GM12874 (cell line): ENCODE measurements around the gene KRCC1.

Experiments
- TF ChIP-seq, protein P1 (sequence below): IDR thresholded peaks from 2 replicates; pipeline ENCODE4 v1.5.1; 2011; ENCODE audit warnings: low read depth, mild to moderate bottlenecking, control low read depth, low read length, moderate library complexity; ENCODE audit not compliant: insufficient read depth

KRCC1 gene

DNA sequence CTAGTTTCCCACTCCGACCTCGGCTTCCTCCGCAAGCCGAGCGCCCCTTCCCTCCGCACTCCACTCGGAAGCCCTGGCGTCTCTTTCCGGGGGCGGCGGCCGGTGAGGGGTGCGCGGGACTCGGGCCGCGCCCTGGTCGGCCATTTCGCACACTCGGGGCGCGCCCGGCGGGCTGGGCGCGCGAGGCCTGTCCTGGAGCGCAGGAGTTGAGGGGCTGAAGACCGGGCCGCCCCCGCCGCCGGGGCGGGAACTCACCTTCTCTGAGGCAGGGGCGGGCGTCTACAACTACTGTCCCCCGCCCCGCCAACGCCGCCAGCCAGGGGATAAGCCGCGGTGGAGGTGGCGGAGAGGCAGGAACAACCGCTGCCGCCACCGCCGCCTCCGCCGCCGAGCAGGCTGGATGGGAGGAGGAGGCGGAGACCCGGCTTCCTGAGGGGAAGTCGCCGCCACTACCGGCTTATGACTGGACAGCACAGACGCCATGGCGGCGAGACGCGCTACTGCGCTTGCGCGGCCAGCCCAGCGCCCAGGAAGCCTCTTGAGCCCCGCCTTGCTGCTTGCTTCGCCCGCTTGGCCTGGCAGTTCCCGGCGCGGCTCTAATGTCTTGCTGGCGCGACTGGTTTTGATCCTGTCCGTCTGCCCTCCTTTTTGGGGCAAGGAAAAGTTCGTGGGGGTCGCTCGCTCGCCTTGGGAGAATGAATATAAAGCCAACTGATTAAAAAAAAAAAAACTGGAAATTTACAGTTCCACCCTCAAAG lies at the start of gene KRCC1:
KRCC1 (minus strand) TSS at position 413 of the 758 bp plus-strand sequence. CDS start 27,220 bp downstream, outside the sequence.
- TF ChIP-seq, protein P1, sequence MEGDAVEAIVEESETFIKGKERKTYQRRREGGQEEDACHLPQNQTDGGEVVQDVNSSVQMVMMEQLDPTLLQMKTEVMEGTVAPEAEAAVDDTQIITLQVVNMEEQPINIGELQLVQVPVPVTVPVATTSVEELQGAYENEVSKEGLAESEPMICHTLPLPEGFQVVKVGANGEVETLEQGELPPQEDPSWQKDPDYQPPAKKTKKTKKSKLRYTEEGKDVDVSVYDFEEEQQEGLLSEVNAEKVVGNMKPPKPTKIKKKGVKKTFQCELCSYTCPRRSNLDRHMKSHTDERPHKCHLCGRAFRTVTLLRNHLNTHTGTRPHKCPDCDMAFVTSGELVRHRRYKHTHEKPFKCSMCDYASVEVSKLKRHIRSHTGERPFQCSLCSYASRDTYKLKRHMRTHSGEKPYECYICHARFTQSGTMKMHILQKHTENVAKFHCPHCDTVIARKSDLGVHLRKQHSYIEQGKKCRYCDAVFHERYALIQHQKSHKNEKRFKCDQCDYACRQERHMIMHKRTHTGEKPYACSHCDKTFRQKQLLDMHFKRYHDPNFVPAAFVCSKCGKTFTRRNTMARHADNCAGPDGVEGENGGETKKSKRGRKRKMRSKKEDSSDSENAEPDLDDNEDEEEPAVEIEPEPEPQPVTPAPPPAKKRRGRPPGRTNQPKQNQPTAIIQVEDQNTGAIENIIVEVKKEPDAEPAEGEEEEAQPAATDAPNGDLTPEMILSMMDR, result no peak

DNA sequence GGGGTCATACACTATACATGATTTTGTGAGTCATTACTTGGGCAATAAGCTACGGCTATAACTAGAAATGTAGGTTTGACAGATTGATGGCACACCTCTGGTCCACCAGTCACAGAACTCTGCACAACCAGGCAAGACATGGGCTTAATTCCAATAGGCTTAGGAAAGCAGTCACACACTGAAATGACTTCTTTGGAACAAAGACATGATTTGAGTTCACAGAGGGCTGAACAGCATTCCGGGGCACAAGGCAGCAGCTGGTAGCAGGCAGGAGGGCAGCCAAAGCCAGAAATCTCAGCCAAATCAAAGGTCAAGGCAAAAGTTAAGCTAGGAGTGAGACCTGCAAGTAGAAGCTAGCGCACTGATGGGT lies 44.9 kb upstream of the KRCC1 start:
- TF ChIP-seq, protein P1, result no peak

GRCh38 chr2:88099798-88100488 lies 44.4 kb upstream of the KRCC1 start:
- TF ChIP-seq, protein P1, result no peak

DNA sequence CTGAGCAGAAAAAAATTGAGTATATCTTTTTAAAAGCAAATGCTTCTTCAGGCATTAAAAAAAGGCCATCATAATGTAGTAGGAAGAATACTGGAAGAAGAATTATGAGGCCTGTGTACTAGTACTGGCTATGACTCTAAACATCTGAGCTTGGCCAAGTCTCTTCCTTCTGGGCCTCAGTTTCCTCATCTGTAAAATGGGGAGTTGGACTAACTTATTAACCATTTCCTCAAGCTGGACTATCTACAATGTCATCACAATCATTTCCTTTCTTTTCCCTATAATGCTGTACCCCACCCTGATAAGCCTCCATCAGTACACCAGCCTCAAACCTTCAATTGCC lies 42.9 kb upstream of the KRCC1 start:
- TF ChIP-seq, protein P1, result no peak

DNA sequence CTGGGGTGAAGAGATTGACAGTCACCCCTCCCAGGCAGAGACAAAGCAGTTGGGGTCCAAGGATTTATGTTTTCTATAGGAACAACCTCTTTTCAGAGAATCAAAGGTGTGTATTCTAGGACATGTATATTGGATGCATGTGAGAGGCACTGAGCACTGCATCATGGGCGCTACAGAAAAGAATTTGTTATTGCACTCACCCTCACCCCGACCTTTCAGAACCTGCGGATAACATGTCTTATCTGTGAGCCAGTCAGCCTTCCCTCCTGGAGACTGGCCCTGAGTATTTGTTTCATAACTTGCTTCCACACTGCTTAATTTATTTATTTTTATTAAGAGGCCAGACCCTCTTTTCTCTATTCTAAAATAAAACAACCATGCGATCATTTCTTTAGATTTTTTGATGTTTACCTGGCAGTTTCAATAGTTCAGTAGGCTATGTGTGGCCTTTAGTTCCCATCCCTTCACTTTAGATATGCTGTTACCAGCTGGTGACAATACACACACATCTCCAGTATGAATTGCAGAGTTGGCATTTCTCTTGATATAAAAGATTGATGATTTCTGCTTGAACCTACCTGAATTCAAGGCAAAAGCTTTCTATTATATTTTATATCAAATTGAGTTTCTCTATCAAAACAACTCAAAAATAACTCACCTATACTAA lies 42.4 kb upstream of the KRCC1 start:
- TF ChIP-seq, protein P1, result no peak

DNA sequence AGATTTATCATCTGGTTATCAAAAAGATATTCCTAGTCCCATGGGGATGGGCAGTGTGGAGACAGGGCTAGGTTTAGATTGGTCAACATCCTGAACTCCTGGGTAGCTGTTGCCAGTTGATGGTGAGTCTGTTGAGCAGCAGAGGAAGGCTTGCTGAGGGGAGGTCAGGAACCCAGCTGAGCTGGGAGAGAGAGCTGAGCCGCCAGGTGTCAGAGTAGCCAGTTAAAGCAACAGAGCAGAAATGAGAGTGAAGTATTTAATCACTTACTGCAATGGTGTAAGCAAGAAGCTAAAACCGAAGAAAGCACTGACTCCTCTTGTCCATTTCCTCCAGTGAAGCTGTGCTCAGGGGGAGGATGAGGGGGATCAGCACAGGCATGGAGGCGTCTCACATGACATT lies 41.6 kb upstream of the KRCC1 start:
- TF ChIP-seq, protein P1, result no peak

DNA sequence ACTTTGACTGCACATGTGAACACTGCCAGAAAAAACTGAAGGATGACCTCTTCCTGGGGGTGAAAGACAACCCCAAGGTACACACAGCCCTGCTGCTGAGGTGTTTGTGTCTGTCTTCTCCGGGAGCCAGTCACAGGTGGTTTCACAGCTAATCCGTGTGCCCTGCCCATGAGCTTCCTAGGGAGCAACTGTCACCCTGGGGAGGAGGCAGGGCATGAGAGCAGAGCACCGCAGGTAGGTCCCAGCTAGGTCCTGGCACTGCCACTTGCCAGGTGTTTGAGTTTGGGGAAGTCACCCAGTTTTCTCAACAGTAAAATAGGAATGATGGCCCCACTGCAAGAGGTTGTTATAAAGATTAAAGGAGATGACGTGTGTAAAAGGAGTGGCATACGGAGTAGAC lies 41.1 kb upstream of the KRCC1 start:
- TF ChIP-seq, protein P1, result no peak
